GM21825 (cell line): ENCODE data around the gene TMEM114.

Experiments used
- ATAC-seq: cut with Tn5 transposase; IDR thresholded peaks from one replicate; pipeline ENCODE4 v1.9.1; 2021; ENCODE audit warnings: mild to moderate bottlenecking, moderate library complexity; ENCODE audit not compliant: unreplicated experiment

The TMEM114 gene

DNA sequence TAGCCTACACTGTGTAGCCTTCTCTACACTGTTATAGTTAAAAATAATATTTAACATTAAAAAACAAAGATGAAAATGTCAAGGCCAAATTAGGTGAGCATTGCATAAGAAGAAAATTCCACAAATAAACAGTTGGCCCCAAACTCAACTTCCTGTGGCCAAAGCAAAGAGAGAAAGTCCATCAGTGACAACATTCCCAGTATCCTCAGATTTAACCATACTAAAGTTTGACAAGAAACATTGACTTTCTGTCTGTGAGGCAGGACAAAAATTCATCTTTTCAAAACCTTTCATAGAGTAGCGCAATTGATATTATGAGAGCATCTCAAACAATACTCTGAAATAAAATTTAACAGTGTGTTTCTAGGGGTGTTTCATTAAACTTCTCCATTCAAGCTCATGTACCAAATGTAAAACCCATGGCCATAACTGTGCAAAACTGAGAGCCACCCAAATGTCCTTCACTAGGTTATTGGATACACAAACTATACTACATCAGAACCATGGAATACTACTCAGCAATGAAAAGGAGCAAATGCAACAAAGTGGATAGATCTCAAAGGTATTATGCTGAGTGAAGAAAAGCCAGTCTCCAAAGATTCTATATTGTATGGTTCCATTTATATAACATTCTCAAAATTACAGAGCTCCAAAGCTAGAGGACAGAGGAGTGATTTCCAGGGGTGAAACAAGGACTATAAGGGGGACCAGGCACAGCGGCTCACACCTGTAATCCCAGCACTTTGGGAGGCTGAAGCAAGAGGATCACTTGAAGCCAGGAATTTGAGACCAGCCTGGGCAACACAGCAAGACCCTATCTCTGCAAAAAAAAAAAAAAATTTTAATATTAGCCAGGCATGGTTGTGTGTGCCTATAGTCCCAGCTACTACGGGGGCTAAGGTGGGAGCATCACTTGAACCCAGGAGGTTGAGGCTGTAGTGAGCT, 38.7 kb downstream of the TMEM114 start:
- no peak for ATAC-seq

DNA sequence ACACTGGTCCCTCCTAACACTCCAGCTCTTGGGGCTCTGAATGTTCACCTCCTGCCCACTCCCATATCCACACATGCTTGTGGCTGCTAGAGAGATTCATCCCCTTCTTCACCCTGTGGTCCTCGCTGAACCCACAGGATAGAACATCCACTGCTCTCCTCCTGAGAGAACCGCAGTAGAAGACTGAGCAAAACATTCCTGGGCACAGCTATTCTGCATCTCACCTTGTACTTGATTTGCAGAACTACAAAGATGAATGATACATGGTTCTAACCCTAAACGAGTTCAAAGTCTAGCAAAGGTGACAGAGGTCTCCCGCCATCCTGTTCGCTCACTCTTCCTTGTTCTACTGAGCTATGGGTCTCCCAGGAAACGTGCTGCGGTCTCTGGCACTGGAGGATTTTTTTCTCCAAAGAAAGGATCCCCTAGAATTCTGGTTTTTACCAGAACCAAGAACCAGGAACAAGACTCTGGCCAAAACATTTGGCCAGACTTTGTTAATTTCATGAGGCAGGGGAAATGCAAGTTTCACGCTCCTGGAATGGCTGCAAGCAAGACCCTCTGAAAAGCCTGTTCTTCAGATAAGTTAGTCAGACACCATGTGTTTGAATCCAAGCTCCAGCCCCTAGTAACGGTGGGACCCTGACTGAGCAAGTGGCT, 39.5 kb downstream of the TMEM114 start:
- ATAC-seq = no peak

DNA sequence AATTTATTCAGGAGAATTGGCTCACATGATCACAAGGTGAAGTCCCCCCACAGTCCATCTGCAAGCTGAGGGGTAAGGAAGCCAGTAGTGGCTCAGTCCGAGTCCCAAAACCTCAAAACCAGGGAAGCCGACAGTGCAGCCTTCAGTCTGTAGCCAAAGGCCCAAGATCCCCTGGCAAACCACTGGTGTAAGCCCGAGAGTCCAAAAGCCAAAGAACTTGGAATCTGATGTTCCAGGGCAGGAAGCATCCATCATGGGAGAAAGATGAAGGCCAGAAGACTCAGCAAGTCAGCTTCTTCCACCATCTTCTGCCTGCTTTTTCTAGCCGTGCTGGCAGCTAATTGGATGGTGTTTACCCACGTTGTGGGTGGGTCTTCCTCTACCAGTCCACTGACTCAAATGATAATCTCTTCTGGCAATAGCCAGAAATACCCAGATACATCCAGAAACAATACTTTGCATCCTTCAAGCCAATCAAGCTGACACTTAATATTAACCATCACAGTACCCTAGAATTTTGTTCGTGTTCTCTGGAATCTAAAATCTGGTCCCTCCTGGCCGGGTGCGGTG, 40.4 kb downstream of the TMEM114 start:
- no peak for ATAC-seq

DNA sequence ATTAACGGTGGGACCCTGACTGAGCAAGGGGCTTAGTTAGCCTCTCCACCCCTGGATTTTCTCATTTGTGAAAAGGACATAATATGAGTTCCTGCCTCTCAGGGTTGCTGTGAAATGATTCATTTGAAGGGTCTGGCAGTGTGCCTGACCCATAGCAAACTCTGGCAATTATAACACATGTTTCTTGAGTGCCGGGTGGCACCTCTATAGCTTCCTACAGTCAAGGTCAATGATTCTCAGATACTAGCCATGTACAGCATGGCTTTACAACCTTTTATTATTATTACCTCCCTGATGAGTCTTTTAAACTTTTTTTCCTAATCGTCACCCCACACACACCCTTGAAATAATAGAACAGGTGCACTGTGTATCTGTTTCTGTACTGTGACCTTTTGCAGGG, 42.1 kb downstream of the TMEM114 start:
- no peak for ATAC-seq

DNA sequence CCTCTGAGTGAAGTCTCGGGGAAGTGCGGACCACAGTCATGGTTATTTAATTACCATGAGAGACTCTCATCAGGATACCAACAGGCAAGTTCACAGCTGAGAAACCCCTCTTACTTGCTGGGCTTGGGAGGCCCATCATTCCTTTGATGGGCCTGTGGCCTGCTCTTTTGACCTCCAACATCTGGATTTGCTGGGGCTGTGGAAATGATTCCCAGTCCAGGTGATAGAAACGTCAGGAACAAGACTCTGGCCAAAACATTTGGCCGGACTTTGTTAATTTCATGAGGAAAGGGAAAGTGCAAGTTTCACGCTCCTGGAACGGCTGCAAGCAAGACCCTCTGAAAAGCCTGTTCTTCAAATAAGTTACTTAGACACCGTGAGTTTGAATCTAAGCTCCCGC, 42.5 kb downstream of the TMEM114 start:
- no peak for ATAC-seq

DNA sequence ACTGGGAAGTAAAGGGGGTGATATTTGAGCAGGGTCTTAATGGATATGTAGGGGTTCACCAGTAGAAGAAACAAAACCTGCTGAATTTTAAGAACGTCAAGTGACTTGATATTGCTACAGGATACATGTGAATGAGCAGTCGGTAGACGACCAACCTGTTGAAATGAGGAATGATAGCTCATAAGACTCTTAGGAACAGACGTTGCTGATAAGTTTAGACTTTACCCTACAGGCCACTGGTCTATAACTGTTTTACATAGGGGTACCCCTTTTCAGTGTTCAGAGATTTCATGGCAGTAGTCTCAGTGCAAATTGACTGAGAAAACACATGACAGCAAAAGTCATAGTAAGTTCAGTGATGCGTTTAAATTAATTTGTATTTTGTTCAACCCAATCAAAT, 45.9 kb downstream of the TMEM114 start:
- no peak for ATAC-seq

DNA sequence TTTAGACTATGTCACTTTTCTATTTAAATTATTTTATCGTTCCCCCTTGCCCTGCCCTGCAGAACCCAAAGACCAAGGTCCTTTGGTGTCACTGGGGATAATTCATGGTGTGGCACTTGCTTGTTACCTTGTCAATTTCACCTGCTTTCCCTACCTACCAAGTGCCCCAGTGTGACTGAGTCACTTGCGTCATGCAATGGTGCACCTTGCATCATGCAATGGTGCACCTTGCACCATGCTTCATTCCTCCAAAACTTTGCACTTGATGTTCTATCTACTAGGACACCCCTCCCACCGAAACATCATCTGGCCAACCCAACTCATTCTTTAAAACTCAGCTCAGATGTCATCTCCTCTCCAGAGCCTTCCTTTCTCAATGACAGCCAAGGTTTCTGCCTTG, 47.1 kb downstream of the TMEM114 start:
- no peak for ATAC-seq

DNA sequence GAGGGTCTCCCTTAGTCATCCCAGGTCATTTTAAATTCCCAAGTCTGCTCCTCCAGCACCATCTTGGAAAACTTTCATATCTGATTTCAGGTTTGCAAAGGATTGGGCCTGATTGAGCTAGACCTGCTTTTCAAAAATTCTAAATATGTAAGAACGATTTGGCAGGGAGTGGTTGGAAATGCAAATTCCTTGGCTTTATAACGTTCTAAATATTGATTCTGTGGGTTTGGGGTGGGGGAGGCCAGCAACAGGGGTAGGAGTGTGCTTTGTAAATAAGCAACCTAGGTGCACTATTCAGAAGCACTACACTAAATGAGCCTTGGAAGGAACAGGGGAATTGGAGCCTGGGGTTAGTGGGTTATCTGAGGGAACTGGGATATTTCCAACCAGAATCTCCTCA, 47.9 kb downstream of the TMEM114 start:
- ATAC-seq = no peak

DNA sequence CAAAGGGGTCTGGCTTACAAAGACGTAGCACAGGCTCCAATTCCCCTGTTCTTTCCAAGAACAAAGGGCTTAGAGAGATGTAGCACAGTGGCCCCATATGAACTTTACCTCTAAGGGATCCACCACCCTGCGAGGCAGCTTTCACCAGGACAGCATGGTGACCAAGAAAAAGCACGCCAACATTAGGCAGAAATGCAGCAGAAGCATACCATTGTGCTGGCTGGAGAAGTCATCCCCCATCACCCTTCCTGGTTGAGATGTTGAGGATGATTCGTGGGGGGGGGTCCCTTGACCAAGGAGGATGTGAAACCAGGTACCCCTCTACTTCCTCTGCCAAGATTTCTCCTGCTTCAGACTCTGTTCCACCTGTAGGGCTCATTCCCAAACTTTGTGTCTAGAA, 48.4 kb downstream of the TMEM114 start:
- ATAC-seq = no peak

DNA sequence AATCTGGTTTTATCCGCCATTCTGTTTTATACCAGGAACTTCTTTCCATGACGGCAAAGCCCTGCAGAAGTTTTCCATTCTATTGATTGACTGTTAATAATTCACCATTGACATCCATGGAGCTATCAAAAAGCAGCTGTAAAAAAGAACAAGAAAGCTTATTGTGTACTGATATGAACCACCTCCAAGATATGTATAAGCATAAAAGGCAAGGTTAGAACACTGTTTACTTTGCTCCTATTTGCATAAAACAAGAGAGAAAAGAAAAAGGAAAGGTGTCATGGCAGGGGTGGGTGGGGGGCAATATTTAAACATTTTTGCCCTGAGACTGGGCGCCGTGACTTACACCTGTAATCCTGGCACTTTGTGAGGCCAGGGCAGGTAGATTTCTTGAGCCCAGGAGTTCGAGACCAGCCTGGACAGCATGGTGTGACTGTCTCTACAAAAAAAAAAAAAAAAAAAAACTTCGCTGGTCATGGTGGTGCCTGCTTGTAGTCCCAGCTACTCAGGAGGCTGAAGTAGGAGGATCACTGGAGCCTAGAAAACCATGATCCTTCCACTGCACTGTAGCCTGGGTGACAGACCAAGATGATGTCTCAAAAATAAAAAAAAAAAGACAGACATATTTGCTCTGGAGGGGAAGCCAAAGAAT, 52.5 kb downstream of the TMEM114 start:
- no peak for ATAC-seq

DNA sequence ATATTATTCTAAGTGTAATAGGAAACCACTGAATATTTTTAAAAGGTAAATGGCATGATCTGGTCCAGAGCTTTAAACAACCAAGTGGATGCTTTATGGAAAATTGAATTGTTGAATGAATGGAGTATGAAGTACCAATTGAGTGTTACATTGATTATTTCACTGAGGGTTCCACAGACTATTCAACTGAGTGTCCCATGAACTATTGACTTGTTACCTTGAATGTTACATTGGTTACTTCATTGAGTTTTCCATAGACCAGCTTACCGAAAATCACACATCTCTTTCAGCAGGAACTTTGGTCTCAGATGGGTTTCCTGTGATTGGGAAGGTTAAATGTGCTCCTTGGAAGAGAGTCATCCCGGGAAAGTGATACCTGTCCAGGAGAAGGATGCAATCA, 56.8 kb downstream of the TMEM114 start:
- ATAC-seq = no peak

DNA sequence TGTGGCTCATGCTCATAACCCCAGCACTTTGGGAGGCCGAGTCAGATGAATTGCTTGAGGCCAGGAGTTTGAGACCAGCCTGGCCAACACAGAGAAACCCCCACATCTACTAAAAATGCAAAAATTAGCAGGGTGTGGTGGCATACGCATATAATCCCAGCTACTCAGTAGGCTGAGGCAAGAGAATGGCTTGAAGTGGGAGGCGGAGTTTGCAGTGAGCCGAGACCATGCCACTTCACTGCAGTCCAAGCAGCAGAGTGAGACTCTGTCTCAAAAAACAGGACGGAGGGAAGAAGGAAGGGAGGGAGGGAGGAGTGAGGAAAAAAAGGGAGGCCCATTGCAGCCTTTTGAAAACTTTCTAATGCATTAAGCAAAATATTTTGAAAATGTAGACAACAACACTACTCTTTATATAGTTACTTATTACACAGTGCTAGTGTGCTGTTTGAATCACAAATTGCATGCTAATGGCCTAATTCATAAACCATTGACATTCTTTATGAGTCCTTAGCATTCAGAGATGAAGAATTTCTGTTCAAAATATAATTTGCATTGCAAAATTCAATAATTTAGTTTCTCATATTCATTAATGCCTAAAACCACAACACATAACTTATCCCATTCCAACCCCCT, 59.4 kb downstream of the TMEM114 start:
- ATAC-seq = no peak

DNA sequence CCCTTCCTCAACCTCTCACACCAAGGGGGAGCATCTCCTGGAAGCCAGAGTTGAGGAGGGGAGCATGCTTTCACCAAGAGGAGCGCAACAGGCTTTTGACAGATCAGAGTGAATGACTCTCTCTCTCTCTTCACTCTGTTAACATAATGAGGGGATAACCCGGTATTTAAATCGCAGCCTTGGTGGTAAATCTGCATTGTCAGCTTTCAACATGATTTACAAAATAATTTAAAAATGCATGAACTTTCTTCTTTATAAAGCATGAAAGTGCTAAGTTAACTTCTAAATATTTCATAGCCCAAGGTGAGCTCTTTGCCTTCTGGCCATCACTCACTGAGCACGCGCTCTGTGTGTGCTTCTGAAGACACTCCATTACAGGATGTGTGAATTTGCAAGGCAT, 61.8 kb downstream of the TMEM114 start:
- no peak for ATAC-seq

DNA sequence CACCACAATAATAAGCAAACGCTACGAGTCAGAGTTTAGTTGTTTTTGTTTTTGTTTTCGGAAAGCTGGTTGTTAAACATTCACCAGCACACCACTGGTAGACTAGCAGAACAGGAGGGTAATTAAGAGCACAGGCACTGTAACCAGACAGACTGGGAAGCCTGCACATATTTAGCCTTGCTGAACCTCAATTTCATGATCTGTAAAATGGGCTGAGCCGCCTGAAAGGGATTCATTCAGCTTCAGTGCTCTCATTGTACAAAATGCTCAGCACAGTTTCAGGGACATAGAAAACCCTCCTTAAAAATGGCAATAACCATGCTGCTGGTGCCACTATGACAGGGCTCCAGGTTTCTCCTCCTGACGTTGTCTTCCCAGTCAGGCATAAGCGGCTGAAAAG, 66.4 kb downstream of the TMEM114 start:
- no peak for ATAC-seq

DNA sequence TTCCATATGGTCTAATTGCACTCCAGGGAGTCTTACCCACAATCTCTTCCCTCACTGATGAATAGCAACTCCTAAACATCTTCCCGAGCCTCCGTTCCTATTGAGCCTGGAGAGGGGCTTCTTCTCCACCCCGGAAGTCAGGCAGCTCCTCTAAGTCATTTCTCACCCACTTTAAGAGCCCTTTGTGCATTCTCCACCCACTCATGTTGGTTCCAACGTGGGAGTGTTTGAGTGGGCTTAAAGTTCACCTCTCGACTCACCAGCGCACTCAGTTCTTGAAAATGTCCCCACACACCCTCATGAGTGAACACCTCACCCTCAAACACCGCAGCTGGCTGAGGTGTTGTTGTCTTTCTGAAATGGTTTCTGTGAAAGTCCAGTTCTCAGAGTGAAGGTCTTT, 67.6 kb downstream of the TMEM114 start:
- no peak for ATAC-seq

DNA sequence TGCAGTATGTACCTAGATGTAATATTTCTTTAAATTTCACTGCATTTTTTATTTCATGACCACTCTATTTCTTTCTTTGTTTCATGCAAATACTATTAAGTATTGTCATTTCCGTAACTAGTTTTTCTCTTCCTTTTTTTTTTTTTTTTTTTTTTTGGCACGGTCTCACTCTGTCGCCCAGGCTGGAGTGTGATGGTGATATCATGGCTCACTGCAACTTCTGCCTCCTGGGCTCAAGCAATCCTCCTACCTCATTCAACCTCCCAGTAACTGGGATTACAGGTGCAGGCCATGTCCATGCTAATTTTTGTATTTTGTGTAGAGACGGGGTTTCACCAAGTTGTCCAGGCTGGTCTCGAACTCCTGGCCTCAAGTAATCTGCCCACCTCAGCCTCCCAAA, 70.7 kb downstream of the TMEM114 start:
- ATAC-seq = no peak
